Measurements from ENCODE around the gene FCHSD1.

The FCHSD1 gene

GRCh38 chr5:141674747-141675146 lies 23.5 kb upstream of the FCHSD1 start:
- no peak for DNase-seq (ENCODE audit: extremely low read depth in 1 of 2, low read depth in 1 of 2)

DNA sequence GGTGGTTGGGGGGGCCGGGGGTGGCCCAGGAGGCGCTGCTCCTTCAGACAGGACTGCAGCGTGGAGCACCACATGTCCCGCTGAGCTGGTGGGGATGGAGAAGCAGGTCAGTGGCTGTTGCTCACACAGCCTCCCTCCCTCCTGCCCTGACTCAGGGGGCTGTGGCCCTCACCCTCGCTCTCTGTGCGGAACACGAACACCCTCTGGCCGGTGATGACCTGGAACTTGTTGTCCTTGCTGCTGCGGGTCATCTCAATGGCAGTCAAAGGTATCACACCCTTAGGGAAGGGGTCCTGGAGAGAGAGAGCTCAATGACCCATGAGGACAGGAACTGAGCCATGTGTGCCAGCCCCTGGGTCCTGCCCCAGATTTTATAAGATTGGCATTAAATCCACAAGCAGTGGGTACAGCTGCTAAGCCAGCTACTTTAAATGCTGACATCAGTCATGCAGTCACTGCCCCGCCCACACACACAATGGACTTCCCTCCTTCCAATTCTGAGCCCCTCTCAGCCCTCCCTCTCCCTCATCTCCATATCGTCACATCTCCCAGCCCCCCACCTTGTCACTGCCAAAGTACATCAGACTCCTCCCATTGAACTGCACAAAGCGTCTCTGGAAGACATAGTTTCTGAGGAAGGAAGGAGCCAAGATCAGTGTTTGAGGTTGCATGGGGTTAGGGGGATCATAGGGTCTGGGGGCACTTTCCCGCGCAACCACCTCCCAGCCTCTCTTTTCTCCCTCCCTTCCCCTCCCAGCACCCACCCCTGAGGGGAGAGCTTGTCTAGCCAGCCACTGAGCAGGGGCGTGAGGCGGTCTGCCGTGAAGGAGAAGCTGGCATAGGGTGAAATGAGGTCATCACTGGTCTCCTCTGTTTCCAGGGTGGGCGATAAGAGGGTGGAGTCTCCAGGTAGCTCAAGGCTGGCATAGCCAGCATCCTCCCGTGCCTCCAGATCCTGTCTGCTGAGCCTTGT lies 21.9 kb upstream of the FCHSD1 start:
- no peak for DNase-seq (ENCODE audit: extremely low read depth in 1 of 2, low read depth in 1 of 2)

- DNase-seq (ENCODE audit: extremely low read depth in 1 of 2, low read depth in 1 of 2): no peak
Measured at GRCh38 chr5:141672071-141672840, 21.0 kb upstream of the FCHSD1 start.

- no peak for DNase-seq (ENCODE audit: extremely low read depth in 1 of 2, low read depth in 1 of 2)
Measured at GRCh38 chr5:141669520-141669919, 18.3 kb upstream of the FCHSD1 start.

GRCh38 chr5:141668601-141669265 lies 17.5 kb upstream of the FCHSD1 start:
- DNase-seq (ENCODE audit: extremely low read depth in 1 of 2, low read depth in 1 of 2): no peak

DNA sequence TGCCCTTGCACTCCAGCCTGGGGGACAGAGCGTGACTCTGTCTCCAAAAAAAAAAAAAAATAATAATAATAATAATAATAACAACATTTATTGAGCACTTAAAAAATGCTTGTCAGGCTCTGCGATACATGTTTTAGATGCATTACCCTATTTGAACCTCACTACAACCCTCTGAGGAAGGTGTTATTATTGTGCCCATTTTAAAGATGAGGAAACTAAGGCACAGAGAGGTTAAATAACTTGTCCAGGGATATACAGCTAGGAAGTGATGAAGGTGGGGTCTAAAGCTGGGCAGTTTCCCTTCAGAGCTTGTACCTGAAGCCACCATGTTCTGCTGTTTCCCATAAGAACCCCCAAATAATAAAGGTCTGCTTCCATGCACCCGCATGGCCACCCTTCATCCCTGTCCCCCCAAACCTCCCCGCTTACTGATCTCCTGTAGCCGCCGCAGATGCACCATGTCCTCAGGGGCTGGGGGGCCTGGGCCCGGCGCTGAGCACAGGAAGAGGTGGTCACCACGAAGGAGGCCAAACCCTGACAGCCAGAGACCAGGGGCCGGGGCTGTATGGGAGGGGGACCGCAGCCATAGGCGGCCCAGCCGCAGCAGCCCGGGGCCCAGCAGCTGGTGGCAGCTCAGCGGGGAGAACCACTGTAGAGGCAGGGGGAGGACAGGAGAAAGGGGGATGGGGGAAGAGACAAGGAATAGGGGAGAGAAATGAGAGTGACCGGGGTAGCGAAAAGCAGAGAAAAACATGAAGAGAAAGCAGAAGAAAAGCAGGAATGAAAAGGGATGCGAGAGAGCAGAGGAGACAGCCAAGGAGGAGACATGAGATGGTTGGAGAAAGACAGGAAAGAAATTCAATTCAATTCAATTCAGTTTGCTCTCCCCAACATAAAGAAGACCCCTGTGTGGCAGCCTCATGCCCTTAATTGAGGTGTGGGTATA lies 15.1 kb upstream of the FCHSD1 start:
- no peak for DNase-seq (ENCODE audit: extremely low read depth in 1 of 2, low read depth in 1 of 2)

DNA sequence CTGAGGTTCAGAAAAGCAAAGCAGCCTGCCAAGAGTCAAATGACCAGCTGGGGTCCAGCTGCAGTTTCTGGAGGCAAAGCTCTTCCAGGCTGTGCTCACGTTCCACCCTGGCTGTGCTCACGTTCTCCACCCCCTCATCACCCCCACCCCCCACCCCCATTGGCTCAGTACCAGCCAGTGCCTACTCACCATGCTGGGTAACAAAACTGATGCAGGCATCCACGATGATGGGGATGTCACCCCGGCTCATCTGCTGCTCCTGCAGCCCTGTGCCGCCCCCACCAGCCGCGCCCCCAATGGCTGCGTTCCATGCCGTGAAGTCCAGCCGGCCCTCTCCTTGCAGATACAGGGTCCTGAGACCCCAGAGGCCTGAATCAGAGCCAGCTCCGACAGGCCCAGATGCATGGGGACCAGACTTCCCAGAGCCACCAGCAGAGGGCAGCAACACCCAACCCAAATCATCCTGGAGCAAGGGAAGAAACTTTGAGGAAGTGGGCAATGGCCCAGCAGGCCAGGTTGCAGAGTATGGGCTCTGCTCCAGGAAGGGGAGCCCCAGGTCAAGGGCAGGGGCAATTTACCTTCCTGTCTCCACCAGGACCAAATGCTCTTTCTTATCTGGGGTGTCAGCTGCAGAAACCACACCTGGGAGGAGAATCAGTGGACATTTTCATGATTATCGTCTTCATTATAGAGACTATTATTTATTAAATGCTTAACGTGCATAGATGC lies 13.7 kb upstream of the FCHSD1 start:
- DNase-seq (ENCODE audit: extremely low read depth in 1 of 2, low read depth in 1 of 2): peak; percentile 39 to 53

- DNase-seq (ENCODE audit: extremely low read depth in 1 of 2, low read depth in 1 of 2): no peak
Measured at GRCh38 chr5:141663506-141663905, 12.3 kb upstream of the FCHSD1 start.

GRCh38 chr5:141662028-141662427 lies 10.8 kb upstream of the FCHSD1 start:
- no peak for DNase-seq (ENCODE audit: extremely low read depth in 1 of 2, low read depth in 1 of 2)

- no peak for DNase-seq (ENCODE audit: extremely low read depth in 1 of 2, low read depth in 1 of 2)
Measured at GRCh38 chr5:141657937-141658545, 6.8 kb upstream of the FCHSD1 start.

GRCh38 chr5:141657404-141657803 lies 6.2 kb upstream of the FCHSD1 start:
- no peak for DNase-seq (ENCODE audit: extremely low read depth in 1 of 2, low read depth in 1 of 2)

GRCh38 chr5:141656396-141656795 lies 5.2 kb upstream of the FCHSD1 start:
- DNase-seq (ENCODE audit: extremely low read depth in 1 of 2, low read depth in 1 of 2): no peak

DNA sequence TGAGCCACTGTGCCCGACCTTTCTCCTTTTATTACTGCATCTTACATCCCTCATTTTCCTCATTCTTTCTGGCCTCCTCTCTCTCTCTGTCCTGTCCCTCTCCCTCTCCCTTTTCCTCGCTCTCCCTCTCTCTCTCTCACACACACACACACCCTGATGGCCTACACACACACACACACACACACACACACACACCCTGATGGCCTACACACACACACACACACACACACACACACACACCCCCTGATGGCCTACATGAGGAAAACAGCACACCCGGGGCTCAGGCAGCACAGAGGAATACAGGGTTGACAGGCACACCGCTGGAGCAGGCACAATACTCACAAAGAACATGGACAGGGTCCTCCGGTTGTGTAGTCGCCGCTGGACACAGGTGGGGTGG lies 3.8 kb upstream of the FCHSD1 start:
- no peak for DNase-seq (ENCODE audit: extremely low read depth in 1 of 2, low read depth in 1 of 2)

GRCh38 chr5:141654298-141654697 lies 3.1 kb upstream of the FCHSD1 start:
- no peak for DNase-seq (ENCODE audit: extremely low read depth in 1 of 2, low read depth in 1 of 2)

DNA sequence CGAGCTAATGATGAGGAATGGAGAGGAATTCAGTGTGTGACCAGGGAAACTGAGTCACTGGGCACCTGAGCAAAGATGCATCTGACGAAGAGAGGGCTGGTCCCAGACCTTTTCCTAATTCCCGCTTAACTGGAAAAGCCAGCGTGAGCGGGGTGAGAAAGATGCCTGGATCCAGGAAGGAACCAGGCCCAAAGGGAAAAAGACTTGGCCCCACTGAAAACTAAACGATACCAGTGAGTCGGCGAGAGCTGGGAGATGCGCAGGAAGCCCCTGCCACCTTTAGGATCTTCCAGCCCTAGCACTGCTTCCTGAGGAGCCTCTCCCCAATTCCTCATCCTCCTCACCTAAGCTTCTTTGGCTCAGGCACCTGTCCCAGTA lies 499 bp upstream of the FCHSD1 start:
- DNase-seq (ENCODE audit: extremely low read depth in 1 of 2, low read depth in 1 of 2): no peak

DNA sequence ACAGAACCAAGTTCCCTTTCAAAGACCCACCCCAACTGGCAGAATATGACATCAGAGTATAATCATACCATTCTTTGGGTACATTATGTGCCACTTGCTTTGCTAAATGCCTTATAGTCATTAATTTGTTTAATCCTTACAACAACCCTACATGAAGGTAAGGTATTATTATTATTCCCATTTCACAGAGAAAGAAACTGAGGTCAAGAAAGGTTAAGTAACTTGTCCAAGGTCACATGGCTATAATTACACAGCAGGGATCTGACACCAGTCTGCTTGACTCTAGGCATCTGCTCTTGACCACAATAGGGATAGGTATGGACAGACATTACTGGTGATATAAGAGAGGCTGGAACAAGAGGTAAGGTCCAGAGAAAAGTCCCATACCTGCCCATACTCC lies 1.2 kb downstream of the FCHSD1 start:
- DNase-seq (ENCODE audit: extremely low read depth in 1 of 2, low read depth in 1 of 2): no peak

DNA sequence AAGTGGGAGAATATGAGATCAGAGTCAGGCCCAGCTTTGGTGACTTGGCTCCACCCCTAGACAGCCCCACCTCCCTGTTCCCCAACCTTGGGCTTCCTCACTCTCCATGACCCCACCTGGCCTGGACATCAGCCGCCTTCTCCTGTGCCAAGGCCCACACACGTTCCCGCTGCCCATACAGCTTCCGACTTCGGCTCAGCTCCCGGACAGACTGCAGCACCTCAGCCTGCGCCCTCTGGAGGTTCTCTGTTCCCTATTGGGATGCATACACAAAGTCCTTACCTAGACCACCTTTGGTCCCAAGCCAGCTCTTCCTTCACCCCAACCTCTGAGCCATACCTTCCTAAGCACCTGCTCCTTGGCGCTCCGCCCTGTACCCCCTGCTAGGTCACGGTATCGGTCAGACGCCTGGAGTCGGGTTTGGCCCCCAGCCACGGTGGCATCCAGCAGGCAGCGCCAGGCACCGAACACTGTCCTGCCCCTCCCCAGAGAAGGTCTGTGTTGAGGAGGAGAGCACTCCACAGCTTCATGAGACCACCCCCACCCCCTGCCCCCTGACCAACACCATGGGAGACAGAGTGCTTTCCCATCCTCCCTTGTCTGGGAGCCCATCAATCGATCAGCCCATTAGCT lies 2.0 kb downstream of the FCHSD1 start:
- no peak for DNase-seq (ENCODE audit: extremely low read depth in 1 of 2, low read depth in 1 of 2)

DNA sequence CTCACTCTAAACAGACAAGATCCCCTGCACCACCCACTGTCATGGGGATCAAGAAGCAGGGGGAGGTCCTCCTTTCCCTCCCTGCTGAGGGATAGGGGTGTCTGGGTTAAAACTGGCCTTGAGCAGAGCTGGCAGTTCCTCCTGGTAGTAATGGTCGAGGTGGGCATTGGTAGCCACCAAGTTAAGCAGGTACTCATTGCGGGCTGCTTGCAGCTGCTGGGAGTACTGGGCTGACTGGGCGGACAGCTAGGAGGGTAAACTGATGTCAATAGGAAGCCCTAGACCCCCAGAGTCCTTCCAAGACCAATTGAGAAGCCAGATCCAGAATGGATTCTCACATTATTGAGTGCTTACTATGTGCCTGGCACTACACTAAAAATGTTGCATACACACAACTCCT lies 3.4 kb downstream of the FCHSD1 start:
- no peak for DNase-seq (ENCODE audit: extremely low read depth in 1 of 2, low read depth in 1 of 2)

- no peak for DNase-seq (ENCODE audit: extremely low read depth in 1 of 2, low read depth in 1 of 2)
Measured at GRCh38 chr5:141647242-141647641, 4.0 kb downstream of the FCHSD1 start.

Data from stimulated activated CD8-positive, alpha-beta memory T cell treated with anti-CD3 and anti-CD28 coated beads, Interleukin-7, amount 100 ng/mL, for 48 hours (primary cell).